GM23248 (cell line): Measurements from ENCODE around the gene PAX7.

Source experiments
- EZH2 ChIP-seq: fragments of 200-600 bp; sonication (generic); IDR thresholded peaks from 2 replicates; pipeline ENCODE4 v1.6.1; 2018; ENCODE audit warnings: antibody characterized with exemption, mild to moderate bottlenecking; ENCODE audit not compliant: insufficient read depth, poor library complexity, severe bottlenecking
- EZH2phosphoT487 ChIP-seq: fragments of 200-600 bp; sonication (generic); IDR thresholded peaks from 2 replicates; pipeline ENCODE4 v1.6.1; 2018; ENCODE audit warnings: antibody characterized with exemption, moderate library complexity, mild to moderate bottlenecking, low read depth; ENCODE audit not compliant: insufficient read depth

GRCh38 chr1:18618546-18619466 is 11.8 kb upstream of the PAX7 start:
- TF ChIP-seq EZH2: no peak
- no peak for TF ChIP-seq EZH2phosphoT487
